ENCODE measurements around the gene CCNL1.

Gene CCNL1

DNA sequence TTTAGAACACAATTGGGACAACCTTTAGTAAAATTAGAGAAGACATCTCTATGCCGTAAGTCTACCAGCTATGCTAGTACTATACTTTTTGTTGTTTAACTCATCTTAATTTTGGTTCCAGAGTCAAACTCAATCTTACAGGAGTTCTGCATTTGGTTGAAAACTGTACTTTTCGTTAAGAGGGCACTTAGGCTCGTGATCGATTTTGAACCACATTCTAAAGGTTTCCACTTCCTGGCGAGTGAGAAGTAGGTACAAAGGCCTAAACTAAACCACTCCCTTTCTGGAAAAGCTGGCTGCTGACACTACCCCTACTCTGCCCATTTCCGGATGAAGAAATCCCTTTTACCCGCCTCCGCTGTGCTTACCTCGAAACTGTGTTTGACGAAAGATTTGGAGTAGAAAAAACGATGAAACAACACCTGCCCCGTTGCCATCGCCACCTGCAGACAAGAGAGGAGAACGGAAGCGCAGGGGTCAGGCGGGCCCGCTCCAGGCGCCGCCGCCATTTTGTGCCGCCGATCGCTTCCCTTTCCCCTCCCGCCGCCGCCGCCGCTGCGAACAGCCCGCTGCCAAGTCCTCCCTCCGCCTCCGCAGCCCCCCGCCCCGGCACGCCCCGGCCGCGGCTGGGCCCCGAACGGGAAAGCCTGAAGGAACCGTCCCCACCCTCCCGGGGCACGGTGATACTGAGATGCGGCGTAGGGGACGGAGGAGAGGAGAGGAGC, 748 bp downstream of the CCNL1 start:
- DNase-seq (ENCODE audit: low read depth): no peak
- TF ChIP-seq, protein P1, sequence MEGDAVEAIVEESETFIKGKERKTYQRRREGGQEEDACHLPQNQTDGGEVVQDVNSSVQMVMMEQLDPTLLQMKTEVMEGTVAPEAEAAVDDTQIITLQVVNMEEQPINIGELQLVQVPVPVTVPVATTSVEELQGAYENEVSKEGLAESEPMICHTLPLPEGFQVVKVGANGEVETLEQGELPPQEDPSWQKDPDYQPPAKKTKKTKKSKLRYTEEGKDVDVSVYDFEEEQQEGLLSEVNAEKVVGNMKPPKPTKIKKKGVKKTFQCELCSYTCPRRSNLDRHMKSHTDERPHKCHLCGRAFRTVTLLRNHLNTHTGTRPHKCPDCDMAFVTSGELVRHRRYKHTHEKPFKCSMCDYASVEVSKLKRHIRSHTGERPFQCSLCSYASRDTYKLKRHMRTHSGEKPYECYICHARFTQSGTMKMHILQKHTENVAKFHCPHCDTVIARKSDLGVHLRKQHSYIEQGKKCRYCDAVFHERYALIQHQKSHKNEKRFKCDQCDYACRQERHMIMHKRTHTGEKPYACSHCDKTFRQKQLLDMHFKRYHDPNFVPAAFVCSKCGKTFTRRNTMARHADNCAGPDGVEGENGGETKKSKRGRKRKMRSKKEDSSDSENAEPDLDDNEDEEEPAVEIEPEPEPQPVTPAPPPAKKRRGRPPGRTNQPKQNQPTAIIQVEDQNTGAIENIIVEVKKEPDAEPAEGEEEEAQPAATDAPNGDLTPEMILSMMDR (IDR thresholded peaks at IDR 0.05; ENCODE audit: control insufficient read depth, insufficient read depth, low read depth, low read length, missing control alignments): peak; percentile 26

DNA sequence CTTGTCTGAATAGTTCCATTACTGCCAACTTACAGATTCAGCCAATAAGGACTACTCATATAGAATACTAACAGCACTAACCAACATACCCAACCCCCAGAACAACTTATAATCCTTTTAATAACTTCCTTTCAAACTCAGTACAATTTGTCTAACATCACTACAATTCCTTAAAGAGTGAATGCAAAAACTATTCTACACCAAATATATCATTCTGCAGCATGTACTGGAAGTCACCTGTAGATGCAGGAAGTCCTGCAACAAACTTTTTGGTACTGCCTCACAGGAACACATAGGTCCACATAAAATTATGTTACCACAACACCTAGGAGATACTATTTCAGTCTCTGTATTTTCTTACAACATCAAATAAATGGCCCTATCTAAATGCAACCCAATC, 2.1 kb downstream of the CCNL1 start:
- peak overlapping the region; percentile 68 for H3K4me3 ChIP-seq (ENCODE audit: control insufficient read depth, low read depth, low read length)
- TF ChIP-seq, protein P1 (IDR thresholded peaks at IDR 0.05; ENCODE audit: control insufficient read depth, insufficient read depth, low read depth, low read length, missing control alignments): no peak
- no peak for DNase-seq (ENCODE audit: low read depth)

More for the DNA sequence above, 748 bp downstream of the CCNL1 start:
- peak overlapping the region; percentile 68 for H3K4me3 ChIP-seq (ENCODE audit: control insufficient read depth, low read depth, low read length)

DNA sequence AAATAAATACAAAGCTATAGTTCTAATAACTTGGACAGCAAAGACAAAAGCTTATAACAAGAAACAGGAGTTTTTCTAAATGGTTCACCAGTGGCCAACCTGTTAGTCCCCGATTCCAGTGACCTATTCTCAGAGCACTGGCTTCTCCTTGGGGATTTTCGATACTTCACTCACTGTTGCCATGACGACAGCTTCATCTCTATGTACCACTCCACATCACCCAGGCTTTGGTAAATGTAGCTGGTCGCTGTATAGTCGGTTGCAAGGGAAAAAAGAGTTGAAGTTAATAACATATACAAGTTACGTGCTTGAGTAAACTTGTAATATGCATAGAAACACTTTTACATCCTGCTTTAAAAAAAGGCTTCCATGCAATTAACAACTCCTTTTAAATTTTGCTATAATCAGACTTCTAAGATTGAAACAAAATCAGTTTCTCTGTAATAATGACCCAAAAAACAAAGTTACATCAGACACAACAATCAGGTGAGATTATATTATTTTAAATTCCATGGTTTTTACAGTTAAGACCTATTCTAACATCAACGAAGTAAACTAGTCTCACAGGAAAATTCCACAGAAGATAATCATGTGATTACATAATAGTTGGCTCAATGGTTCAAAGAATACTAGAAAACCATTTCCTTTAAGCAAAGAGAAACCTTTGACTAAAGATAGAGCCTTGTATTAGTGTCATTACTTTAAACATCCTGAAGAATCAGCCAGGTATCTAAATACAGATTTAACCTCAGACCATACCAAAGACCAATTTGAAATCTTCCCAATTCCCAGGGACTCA, 2.9 kb downstream of the CCNL1 start:
- H3K4me3 ChIP-seq (ENCODE audit: control insufficient read depth, low read depth, low read length): peak overlapping the region; percentile 68
- TF ChIP-seq, protein P1 (IDR thresholded peaks at IDR 0.05; ENCODE audit: control insufficient read depth, insufficient read depth, low read depth, low read length, missing control alignments): no peak
- DNase-seq (ENCODE audit: low read depth): no peak

DNA sequence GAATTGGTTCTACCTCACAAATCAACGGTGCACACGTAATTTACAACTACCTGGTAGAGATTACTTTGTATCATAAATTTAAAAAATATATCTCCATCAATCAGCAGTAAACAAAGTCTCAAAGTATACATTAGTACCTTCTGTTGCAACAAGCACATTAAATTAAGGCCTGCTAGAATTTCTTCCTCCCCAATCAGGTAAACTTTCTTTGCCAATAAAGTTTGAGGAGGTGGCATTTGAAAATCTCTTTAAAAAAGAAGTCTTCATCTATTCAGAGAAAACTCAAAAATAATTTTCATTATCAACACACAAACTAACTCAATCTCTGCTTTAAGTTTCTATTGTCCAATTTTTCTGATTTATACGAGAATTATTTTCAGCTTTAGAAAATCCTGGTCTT, 4.4 kb downstream of the CCNL1 start:
- peak overlapping the region; percentile 6; the same call in 1 of the 2 replicates for H3K4me3 ChIP-seq (ENCODE audit: control insufficient read depth, low read depth, low read length)
- no peak for DNase-seq (ENCODE audit: low read depth)
- TF ChIP-seq, protein P1 (IDR thresholded peaks at IDR 0.05; ENCODE audit: control insufficient read depth, insufficient read depth, low read depth, low read length, missing control alignments): no peak

DNA sequence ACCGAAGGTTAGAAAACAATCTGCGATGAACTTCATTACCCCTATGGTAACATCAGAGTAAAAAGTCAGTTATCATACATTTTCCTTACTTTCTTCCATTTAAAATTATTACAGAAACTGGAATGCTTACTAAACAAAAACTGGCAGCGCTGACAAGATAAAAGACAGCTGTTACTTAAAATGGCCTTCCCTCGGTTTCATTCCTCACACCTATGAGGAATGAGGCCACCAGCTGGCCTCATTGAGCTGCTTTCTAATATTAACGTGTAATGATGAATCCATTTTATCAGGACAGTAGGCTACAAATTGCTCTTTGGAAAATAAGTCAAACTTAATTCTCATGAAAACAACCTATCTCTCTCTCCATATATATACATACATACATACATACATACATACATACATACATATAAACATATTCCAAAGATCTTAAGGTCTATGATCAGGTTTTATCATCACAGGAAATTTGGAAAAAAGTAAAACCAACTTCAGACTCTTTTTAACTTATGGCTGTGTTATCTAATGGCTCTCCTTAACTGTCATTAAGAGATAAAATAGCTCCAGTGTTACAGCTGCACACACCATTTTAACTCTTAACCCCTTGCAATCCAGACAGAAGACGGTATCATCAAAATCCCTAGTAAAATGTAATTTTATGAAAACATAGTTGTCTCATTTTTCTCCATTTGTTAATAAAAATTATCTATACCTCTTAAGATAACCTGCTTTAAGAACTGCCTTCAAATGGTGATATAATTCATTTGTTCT, 5.2 kb downstream of the CCNL1 start:
- DNase-seq (ENCODE audit: low read depth): no peak
- TF ChIP-seq, protein P1 (IDR thresholded peaks at IDR 0.05; ENCODE audit: control insufficient read depth, insufficient read depth, low read depth, low read length, missing control alignments): no peak
- peak overlapping the region; percentile 5 for H3K4me3 ChIP-seq (ENCODE audit: control insufficient read depth, low read depth, low read length)

DNA sequence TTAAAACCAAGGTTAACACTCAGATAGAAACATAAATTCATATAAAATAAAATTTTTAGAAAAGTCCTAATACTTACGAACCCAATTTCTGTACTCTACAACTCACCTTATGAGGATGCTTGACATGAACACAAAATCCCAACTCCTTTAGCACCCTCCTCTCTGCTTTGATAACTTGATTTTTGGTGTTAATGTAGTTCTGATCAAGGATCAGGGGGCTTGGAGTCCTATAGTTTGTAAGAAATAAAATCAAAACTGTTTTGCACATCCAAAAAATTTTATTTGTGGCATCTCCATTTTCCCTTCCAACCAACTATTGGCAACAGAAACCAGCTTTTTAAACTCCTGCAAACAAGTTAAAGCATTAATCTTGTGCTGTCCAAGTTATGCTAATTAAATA, 7.0 kb downstream of the CCNL1 start:
- DNase-seq (ENCODE audit: low read depth): no peak
- TF ChIP-seq, protein P1 (IDR thresholded peaks at IDR 0.05; ENCODE audit: control insufficient read depth, insufficient read depth, low read depth, low read length, missing control alignments): no peak
- no peak overlapping the region for H3K4me3 ChIP-seq (ENCODE audit: control insufficient read depth, low read depth, low read length)
